Breast epithelium (tissue), 4 donors: ENCODE data around the gene LMBR1. TPM values are rescaled to one million over a fixed set of nuclear protein-coding genes. Genes with fewer than 3 reads are reported as not detected.

ENCODE experiments used
- DNase-seq, 2 donors: peaks; one replicate each; pipeline ENCODE4 v3.0.0-alpha.2; 2019; ENCODE audit warnings: low spot score in 2 of 2
- H3K27ac ChIP-seq, 2 donors: fragments of 200-600 bp; sonication (generic) in 1 of 2; one replicate each; pipeline ENCODE4 v1.5.1; 2016 to 2019; ENCODE audit warnings: mild to moderate bottlenecking in 1 of 2
- H3K27me3 ChIP-seq, 2 donors: fragments of 200-600 bp; sonication (generic) in 1 of 2; one replicate each; pipeline versions ENCODE4 v1.5.1 to v1.6.0; 2017 to 2019; ENCODE audit warnings: control low read depth in 1 of 2, mild to moderate bottlenecking in 1 of 2
- H3K36me3 ChIP-seq: fragments of 200-600 bp; one replicate; pipeline ENCODE4 v1.5.1; 2019
- H3K4me1 ChIP-seq, 2 donors: fragments of 200-600 bp; sonication (generic); one replicate each; pipeline ENCODE4 v1.5.1; 2016 to 2019; ENCODE audit warnings: control low read depth in 1 of 2
- H3K4me3 ChIP-seq, 3 donors: fragments of 200-600 bp; sonication (generic); 1 replicate in 2 of 3; 2 replicates in 1 of 3; pipeline ENCODE4 v1.5.1; 2016 to 2019; ENCODE audit warnings: mild to moderate bottlenecking in 3 of 3, moderate library complexity in 2 of 3
- H3K9me3 ChIP-seq, 2 donors: fragments of 200-600 bp; sonication (generic) in 1 of 2; one replicate each; pipeline ENCODE4 v1.5.1; 2016 to 2019; ENCODE audit warnings: control low read depth in 1 of 2
- CTCF ChIP-seq, 3 donors: fragments of 450-650 bp; IDR thresholded peaks; one replicate each; pipeline ENCODE4 v1.5.1; 2016 to 2017; ENCODE audit warnings: antibody characterized with exemption in 3 of 3, mild to moderate bottlenecking in 3 of 3, moderate library complexity in 3 of 3
- POLR2A ChIP-seq: fragments of 450-650 bp; IDR thresholded peaks from one replicate; pipeline ENCODE4 v1.6.1; 2016; ENCODE audit warnings: antibody characterized with exemption, mild to moderate bottlenecking, moderate library complexity
- POLR2AphosphoS5 ChIP-seq, 3 donors: sonication (generic); formaldehyde crosslinking; IDR thresholded peaks; one replicate each; pipeline ENCODE4 v1.6.1; 2017; ENCODE audit warnings: antibody characterized with exemption in 3 of 3
- intact Hi-C: fragments of 100-400 bp; cut with DNase I; formaldehyde crosslinking; loops from one replicate; pipeline ENCODE4 v1.15.1; 2023; ENCODE audit warnings: low total_unique reads
- total RNA-seq, 3 donors: library from RNA; depleted of rRNA; stranded (reverse); fragments of >200 nt; gene quantifications; one replicate each; pipeline ENCODE4 v1.1.0, GENCODE V29; 2016

The LMBR1 gene
- total RNA-seq, 3 donors from 2014 or later, result 69.0 to 90.6 (median 88.8) TPM

- intact Hi-C loops, result no loop called here
- Histone ChIP-seq H3K4me3 (no peak overlapping the region), H3K9me3 (no peaks in the 10 kb centered on the region), H3K36me3 (no peaks in the 10 kb centered on the region), H3K27ac (no peak overlapping the region), H3K27me3 (no peaks in the 10 kb centered on the region), H3K4me1 (no peaks in the 10 kb centered on the region)
- TF ChIP-seq POLR2AphosphoS5 (IDR thresholded peaks at IDR 0.05) (no peak), POLR2A (no peak), CTCF (IDR thresholded peaks at IDR 0.05) (no peak)
- DNase-seq, result no peak
Measured at GRCh38 chr7:156659203-156659602, 233.8 kb downstream of the LMBR1 start.

- Histone ChIP-seq H3K4me3 (no peak overlapping the region), H3K36me3 (no peaks in the 10 kb centered on the region), H3K27me3 (no peaks in the 10 kb centered on the region), H3K9me3 (no peaks in the 10 kb centered on the region), H3K4me1 (no peaks in the 10 kb centered on the region), H3K27ac (no peak overlapping the region)
- TF ChIP-seq POLR2AphosphoS5 (IDR thresholded peaks at IDR 0.05) (no peak), POLR2A (no peak), CTCF (IDR thresholded peaks at IDR 0.05) (no peak)
- intact Hi-C loops, result no loop called here
- DNase-seq, result no peak
Measured at GRCh38 chr7:156657681-156658080, 235.3 kb downstream of the LMBR1 start.

DNA sequence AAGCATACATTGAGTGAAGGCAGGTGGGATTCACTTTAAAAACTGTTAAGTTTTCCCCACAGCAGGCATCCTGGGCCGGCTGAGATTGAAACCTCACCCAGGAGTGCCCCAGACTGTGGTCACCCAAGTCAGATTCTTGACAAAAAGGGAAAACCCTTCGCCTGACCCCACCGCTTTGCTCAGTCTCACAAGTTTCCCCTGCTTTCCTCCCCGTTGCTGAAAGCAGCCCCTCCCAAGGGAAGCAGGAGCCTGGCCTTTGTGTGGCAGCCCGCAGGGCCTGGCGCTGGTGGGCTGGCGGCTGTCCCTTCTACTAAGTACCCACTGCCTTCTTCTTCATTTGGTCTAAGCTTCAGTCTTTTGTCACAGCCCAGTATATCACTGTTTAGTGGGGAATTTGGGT, 236.4 kb downstream of the LMBR1 start:
- Histone ChIP-seq H3K4me3 (no peak overlapping the region), H3K9me3 (no peaks in the 10 kb centered on the region), H3K27ac (no peak overlapping the region), H3K4me1 (no peaks in the 10 kb centered on the region), H3K36me3 (no peaks in the 10 kb centered on the region), H3K27me3 (no peaks in the 10 kb centered on the region)
- TF ChIP-seq POLR2A, result no peak
- TF ChIP-seq CTCF (IDR thresholded peaks at IDR 0.05), result no peak
- intact Hi-C loops, result no loop called here
- no peak for DNase-seq

- H3K9me3 ChIP-seq, result no peaks in the 10 kb centered on the region
- intact Hi-C loops, result no loop called here
- H3K27me3 ChIP-seq, result no peaks in the 10 kb centered on the region
- no peak overlapping the region for H3K27ac ChIP-seq
- H3K4me1 ChIP-seq, result no peaks in the 10 kb centered on the region
- no peaks in the 10 kb centered on the region for H3K36me3 ChIP-seq
- TF ChIP-seq CTCF (IDR thresholded peaks at IDR 0.05) (no peak), POLR2AphosphoS5 (IDR thresholded peaks at IDR 0.05) (no peak), POLR2A (no peak)
- no peak for DNase-seq
- H3K4me3 ChIP-seq, result no peak overlapping the region
Measured at GRCh38 chr7:156655983-156656382, 237.0 kb downstream of the LMBR1 start.

DNA sequence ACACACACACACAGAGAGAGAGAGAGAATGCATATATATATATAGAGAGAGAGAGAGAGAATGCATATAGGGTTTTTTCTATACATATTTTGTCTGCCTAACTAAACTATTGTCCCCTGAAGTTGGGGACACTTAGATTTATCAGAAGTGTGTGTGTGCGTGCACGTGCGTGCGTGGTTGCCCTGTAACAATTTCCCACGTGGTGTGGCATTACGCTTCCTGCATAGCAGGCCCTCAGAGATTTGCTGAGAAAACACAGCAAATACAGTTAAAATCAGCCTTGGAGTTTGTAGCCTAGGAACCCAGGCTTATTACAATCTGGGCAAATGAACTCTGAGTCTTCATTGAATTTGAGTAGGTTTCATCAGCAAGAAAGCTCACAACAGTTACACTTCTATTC, 237.7 kb downstream of the LMBR1 start:
- no peaks in the 10 kb centered on the region for H3K27me3 ChIP-seq
- no peaks in the 10 kb centered on the region for H3K4me1 ChIP-seq
- no peaks in the 10 kb centered on the region for H3K36me3 ChIP-seq
- no peak overlapping the region for H3K4me3 ChIP-seq
- DNase-seq, result no peak
- TF ChIP-seq POLR2AphosphoS5 (IDR thresholded peaks at IDR 0.05) (no peak), POLR2A (no peak), CTCF (IDR thresholded peaks at IDR 0.05) (no peak)
- no peak overlapping the region for H3K27ac ChIP-seq
- intact Hi-C loops, result no loop called here
- no peaks in the 10 kb centered on the region for H3K9me3 ChIP-seq
